Left renal pelvis (tissue), 4 donors: ENCODE data around the gene ADD1. TPM values are rescaled to one million over a fixed set of nuclear protein-coding genes. Genes with fewer than 3 reads are reported as not detected.

Experiments used
- DNase-seq, 4 donors: peaks; one replicate each; pipeline ENCODE4 v3.0.0-alpha.2; 2013; ENCODE audit warnings: low read depth in 4 of 4, low spot score in 3 of 4
- polyA plus RNA-seq, 4 donors: library from polyadenylated mRNA; unstranded; fragments of 120-200 nt; gene quantifications; one replicate each; pipeline ENCODE4 v1.2.1, GENCODE V29; 2013; ENCODE audit not compliant: insufficient read length in 4 of 4

ADD1 gene
- polyA plus RNA-seq, 4 donors, result 246 to 304 (median 267) TPM

GRCh38 chr4:2833671-2834000 lies 10.0 kb upstream of the ADD1 start:
- DNase-seq, result no peak

DNA sequence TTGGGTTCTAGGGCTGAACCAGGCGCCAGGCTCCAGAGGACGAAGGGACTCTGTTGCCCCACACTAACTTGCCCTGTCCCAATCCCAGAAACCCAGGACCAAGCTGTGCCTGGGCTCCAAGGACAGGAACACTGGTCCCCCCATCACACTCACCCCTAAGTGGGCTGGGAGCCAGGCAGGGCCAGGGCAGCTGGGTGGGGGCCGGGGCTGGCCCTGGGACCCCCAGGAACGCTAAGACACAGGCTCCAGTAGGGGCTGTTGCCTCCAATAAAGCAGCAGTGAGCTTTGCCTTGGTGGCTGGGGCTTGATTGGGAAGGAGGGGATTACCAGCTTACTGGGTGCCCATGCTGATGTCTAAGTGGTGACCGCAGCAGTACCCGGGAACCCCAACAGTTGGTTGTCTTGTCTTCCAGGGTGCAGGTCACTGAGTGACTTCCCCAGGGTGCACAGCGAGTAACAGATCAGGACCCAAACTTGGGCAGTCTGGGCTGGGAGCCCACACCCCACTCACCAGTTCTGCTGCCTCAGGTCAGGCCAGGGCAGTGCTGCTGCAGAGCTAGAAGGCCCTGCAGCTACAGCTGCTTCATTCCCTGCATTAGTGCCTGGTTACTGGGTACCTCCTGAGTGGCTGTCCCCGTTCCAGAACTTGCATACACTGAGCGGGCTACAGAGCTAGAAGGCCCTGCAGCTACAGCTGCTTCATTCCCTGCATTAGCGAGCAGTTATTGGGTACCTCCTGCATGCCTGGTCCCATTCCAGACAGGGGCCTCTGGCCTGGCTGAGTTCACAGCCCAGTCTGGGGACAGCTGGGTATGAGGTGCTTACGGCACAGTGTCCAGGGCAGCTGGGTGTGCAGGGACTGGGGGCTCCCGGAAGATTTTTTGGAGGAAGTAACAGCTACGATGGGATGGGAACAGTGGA lies 9.4 kb upstream of the ADD1 start:
- DNase-seq, result no peak

- no peak for DNase-seq
These were observed 7.7 kb upstream of the ADD1 start for GRCh38 chr4:2835978-2836377.

DNA sequence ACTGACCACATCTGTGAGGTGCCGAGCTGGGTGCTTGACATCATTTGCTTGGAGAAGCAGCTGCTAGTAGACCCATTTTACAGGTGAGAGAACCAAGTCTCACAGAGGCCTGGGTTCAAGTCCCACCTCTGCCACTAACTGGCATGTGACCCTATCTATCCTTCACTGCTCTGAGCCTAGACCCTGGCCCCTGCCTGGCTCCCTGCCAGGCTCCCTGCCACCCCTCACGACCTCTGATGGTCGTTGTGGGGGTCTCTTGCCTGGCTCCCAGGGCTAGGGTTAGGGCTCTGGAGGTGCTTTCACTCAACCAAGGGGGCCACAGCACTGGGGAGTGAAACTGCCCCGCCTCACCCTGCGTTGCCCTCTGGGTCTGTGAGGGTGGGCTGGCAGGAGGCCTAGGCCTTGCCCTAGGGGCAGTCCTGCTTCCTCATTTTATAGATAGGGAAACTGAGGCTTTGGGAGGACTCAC lies 7.2 kb upstream of the ADD1 start:
- no peak for DNase-seq

DNA sequence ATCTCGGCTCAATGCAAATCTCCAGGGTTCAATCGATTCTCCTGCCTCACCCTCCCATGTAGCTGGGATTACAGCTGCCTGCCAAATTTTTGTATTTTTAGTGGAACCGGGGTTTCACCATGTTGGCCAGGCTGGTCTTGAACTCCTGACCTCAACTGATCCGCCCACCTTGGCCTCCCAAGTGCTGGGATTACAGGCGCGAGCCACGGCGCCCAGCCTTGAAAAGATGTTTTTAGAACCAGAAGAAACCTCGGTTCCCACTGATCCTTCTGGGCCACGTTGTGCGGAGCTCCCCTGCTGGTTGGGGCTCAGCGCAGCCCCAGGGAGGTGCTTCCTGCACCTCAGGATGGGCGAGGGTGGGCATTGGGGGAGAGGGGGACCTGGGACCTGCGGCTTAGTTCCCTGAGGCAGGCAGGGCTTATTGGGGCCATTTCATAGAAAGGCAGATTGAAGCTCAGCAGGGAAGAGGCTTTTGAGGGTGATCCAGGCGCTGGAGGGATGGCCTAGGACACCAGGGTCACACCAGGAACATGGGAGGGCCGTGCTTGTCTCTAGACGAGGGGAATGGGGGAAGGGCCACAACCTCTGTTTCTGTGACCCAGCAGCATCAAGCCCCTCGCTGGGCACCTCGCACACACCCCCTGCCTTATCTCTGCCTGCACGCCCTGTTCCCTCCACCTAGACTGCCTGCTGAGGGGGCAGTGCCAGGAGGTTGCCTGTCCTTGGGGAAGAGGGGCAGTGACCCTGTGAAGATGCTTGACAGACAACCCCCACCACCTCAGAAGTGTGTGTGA lies 6.3 kb upstream of the ADD1 start:
- DNase-seq, result no peak

DNA sequence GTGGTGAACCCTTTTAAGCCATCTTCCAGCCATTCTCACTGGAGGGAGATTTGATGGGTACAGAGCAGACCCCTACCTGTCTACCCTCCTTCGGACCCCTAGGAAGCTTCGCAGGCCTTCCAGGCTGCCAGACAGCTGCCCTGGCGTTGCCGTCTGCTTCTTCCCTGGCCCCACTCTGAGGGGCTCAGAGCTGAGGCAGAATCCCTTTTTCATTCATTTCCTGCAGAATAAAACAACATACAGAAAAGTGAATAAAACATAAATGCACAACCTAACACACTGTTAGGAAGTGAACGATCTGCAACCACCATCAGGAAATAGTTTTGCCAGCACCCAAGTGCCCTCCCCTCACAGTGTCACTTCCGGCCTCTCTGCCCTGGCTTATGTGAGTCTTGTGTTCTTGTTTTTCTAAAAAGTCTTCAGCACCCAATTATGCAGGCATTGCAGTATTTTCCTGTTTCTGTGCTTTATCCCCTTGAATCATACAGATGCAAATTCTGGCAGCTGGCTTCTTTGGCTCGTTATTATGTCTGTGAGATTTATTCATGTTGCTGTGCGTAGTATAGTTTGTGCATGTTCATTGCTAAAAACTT lies 5.6 kb upstream of the ADD1 start:
- no peak for DNase-seq

DNA sequence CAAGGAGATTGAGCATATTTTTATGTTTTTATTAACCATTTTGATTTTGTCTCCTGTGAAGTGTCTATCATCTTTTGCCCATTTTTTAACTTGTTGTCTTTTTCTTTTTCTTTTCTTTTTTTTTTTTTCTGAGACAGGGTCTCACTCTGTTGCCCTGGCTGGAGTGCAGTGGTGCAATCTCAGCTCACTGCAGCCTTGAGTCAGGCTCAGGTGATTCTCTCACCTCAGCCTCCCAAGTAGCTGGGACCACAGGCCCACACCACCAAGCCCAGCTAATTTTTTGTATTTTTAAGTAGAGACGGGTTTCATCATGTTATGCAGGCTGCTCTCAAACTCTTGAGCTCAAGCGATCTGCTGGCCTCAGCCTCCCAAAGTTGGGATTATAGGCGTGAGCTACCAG lies 4.6 kb upstream of the ADD1 start:
- no peak for DNase-seq

GRCh38 chr4:2842687-2843262 lies 869 bp upstream of the ADD1 start:
- no peak for DNase-seq

DNA sequence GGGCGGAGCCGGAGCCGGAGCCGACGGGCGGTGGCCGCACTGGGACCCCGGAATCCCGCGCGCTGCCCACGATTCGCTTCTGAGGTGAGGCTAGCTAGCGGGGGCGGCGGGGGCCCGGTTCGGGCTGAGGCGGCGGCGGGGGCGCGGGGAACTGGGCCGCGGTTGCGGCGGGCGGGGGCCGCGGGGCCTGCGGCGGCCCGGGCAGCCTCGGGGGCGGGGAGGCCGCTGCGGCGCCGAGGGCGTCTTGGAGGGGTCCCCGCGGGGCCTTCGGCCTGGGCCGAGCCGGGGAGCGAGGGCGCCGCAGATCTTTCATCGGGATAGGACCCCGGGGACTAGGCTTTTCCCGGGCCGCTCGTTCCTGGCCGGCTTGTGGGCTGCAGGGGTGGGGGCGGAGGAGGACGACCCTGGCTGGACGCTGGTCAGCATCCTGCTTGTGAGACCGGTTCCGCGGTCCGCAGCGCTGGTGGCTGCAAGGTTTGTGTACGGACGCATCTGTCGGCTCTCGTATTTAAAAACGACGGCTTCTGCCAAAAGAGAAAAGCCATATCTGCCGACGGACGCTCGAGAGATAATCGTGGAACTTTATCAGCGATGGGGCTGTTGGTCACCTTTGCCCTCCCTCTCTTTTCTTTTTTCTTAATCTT lies 419 bp downstream of the ADD1 start:
- no peak for DNase-seq

DNA sequence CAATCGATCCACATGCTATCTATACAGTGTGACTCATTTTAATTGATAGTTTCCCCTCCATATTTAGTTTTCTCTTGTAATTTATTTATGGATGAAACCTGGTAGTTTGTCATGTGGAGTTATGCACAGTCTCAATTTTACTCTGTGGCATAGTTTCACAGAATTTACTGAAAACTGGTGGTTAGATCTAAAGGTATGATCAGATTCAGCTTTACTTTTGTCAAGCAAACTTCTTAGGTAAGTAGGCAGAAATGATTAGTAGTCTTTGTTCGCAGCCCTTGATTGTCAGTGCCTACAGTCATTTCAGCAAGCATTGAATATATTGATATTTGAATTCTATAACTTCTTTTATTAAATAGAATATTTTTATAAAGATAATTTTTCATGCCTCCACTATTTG lies 2.5 kb downstream of the ADD1 start:
- no peak for DNase-seq

DNA sequence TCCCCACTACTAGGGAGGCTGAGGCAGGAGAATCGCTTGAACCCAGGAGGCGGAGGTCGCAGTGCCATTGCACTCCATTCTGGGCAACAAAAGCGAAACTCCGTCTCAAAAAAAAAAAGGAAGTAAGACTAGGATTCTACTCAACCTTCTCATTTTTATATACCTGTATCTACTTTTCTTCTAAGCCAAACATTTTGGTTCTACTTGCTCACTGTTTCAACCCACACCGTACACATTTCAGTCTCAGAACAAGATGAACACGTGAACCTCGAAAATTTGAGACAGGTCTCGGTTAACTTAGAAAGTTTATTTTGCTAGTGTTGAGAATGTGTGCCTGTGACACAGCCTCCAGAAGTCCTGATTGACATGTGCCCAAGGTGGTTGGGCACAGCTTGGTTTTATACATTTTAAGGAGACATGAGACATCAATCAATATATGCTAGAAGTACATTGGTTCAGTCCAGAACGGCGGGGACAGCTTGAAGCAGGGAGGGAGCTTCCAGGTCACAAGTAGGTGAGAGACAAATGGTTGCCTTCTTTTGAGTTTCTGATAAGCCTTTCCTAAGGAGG lies 3.7 kb downstream of the ADD1 start:
- no peak for DNase-seq

DNA sequence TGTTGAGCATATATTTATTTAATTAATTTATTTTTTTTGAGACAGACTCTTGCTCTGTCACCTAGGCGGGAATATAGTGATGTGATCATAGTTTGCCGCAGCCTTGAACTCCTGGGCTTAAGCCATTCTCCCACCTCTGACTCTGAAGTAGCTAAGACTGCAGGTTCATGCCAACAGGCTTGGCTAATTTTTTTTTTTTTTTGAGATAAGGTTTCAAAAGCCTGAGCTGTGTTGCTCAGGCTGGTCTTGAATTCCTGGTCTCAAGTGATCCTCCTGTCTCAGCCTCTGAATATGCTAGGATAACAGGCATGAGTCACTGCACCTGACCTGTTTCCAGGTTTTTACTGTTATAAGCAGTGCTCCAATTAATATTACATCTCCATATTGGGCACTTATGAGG lies 4.8 kb downstream of the ADD1 start:
- DNase-seq, result no peak

- DNase-seq, result no peak
These were observed 5.9 kb downstream of the ADD1 start for GRCh38 chr4:2849267-2850152.

GRCh38 chr4:2850966-2851798 lies 7.5 kb downstream of the ADD1 start:
- no peak for DNase-seq

- no peak for DNase-seq
These were observed 8.9 kb downstream of the ADD1 start for GRCh38 chr4:2852481-2852921.

- DNase-seq, result no peak
These were observed 11.9 kb downstream of the ADD1 start for GRCh38 chr4:2855584-2855983.

- no peak for DNase-seq
These were observed 12.6 kb downstream of the ADD1 start for GRCh38 chr4:2856266-2856665.

DNA sequence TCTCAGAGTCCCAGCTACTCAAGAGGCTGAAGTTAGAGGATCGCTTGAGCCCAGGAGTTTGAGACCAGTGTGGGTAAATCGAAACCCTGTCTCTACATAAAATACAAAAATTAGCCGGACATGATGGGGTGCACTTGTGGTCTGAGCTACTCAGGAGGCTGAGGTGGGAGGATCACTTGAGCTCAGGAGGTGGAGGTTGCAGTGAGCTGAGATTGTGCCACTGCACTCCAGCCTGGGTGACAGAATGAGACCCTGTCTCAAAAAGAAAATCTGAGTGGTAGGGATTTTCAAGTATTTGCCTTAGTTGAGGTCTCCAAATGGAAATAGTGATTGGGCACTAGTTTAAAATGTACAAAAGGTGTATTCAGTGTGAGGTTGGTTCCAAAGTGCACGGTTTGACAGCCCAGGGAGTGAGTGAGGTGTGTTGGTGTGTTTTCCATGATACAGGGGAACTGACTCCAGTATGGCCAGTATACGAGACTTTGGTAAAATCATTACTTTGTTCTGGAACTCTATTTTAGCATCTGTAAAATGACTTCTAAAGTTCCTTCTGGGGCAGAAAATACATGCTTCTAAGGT lies 13.8 kb downstream of the ADD1 start:
- DNase-seq, result no peak
